ENCODE results near the gene GABRD.

Gene GABRD

DNA sequence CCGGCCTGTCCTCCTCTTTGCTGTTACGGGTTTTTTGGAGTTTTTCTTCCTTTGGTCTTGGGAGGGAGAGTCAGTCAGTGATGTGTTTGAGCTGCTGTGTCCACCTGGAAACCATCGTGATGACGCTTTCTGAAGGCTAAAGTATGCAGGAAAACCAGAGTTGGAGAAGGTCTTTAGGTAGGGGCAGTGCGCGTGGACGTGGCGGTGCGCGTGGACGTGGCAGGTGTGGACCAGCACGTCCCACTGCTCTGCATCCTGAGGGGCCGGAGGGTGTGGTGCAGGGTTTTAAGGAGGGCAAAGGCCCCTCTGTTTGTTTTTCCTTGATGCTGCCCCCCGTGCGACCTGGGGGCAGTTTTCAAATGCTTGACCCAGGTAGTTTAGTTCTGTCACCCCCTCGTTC, 61.0 kb downstream of the GABRD start:
- H3K4me2 ChIP-seq (ENCODE audit: low read depth, low read length, poor library complexity, severe bottlenecking): no peak overlapping the region
- no peaks in the 10 kb centered on the region for H3K9me2 ChIP-seq (replicated peaks; ENCODE audit: low read depth, low read length)
- no peaks in the 10 kb centered on the region for H3F3A ChIP-seq (ENCODE audit: low read depth)
- peaks cover 18% of the 10 kb centered on the region; the same call in 1 of the 2 replicates for H3K9me3 ChIP-seq (ENCODE audit: insufficient read depth, low read depth, low read length)
- no peak overlapping the region for H3K9ac ChIP-seq (ENCODE audit: low read depth, low read length, poor library complexity, severe bottlenecking)
- TF ChIP-seq CTCF (conservative IDR thresholded peaks at IDR 0.05; ENCODE audit: low read length): no peak
- no peaks in the 10 kb centered on the region for H3K27me3 ChIP-seq (ENCODE audit: insufficient read depth, low read length, poor library complexity, severe bottlenecking)
- no peaks in the 10 kb centered on the region for H3K36me3 ChIP-seq (ENCODE audit: insufficient read depth, low read length)
- H3K79me2 ChIP-seq (ENCODE audit: insufficient read depth, low read length): no peaks in the 10 kb centered on the region
- no peaks in the 10 kb centered on the region for H4K20me1 ChIP-seq (ENCODE audit: insufficient read depth, low read length, poor library complexity, severe bottlenecking)
- H3K4me1 ChIP-seq (ENCODE audit: insufficient read depth, low read length, poor library complexity, severe bottlenecking): no peaks in the 10 kb centered on the region
- H2AFZ ChIP-seq (ENCODE audit: low read length): no peak overlapping the region
- no peak overlapping the region for H3K4me3 ChIP-seq (ENCODE audit: low read length, poor library complexity, severe bottlenecking)
